Left hindlimb (tissue), 1 donor: ENCODE data around the gene CDK14.

ENCODE experiments used
- DNase-seq: peaks from one replicate; pipeline ENCODE4 v3.0.0-alpha.2; 2018

CDK14 gene

DNA sequence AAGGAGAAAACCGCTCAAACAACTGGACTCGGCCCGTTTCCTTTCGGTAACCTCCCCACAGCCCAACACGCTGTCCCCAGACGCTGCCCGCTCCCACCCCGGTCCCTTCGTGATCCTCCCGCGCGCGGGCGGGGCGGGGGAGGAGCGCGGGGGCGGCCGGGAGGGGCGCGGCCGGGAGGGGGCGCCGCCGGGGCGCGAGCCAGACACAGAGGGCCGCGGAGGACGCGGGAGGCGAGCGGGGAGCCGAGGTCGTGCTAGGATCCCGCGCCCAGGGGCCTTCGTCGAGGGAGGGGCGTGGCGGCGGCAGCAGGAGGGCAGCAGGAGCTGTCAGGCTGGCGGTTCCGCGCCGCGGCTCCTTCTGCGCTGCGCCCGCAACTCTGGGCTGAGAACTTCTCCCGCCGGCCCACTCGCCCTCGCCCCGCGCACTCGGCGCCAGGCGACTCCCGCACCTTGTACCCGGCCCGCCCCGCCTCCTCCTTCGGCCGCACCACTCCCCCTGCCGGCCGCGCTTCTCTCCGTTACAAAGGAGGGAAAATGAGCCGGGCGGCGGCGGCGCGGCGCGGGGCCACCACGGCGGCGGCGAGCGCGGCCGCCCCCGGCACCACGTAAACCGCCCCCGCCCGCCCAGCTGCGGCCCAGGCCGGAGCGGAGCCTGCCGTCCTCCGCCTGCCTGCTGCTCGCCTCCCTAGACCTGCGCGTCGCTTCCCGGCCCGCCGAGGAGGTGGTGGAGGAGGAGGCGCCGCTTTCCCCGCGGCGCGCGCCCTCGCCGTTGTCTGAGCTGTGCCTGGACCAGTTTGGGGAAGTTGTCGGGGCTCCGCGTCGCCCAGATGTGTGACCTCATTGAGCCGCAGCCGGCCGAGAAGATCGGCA is at the start of gene CDK14:
Gene CDK14, plus strand, starts transcription at position 521 of the 870 bp plus-strand sequence. Its CDS starts 307 bp downstream, at position 828.
- DNase-seq, result peak; percentile 83

- no peak for DNase-seq
These were observed 45.1 kb upstream of the CDK14 start for GRCh38 chr7:90551036-90551435.

GRCh38 chr7:90552521-90552920 is 43.6 kb upstream of the CDK14 start:
- no peak for DNase-seq

GRCh38 chr7:90560730-90561129 is 35.4 kb upstream of the CDK14 start:
- DNase-seq, result no peak

DNA sequence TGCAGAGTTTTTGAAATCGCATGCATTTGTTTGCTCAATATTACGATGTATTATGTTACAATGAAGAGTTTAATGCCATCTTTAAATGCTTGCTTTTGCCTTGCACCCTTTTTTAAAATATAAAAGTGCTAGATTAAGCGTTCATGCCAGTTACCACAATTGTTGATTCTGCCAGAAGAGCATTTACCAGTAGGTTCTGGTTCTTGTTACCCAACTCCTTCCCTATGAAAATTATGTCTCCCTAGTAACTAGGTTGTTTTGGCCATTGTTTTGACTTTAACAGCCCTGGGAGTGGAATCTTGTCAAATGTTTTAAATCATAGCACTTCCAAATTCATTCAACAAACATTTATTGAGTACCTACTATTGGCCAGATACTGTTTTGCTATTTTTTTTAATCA is 32.8 kb upstream of the CDK14 start:
- DNase-seq, result no peak

- DNase-seq, result no peak
These were observed 31.7 kb upstream of the CDK14 start for GRCh38 chr7:90564455-90564854.

GRCh38 chr7:90568213-90568612 is 27.9 kb upstream of the CDK14 start:
- DNase-seq, result no peak

- no peak for DNase-seq
These were observed 26.8 kb upstream of the CDK14 start for GRCh38 chr7:90569368-90569767.

DNA sequence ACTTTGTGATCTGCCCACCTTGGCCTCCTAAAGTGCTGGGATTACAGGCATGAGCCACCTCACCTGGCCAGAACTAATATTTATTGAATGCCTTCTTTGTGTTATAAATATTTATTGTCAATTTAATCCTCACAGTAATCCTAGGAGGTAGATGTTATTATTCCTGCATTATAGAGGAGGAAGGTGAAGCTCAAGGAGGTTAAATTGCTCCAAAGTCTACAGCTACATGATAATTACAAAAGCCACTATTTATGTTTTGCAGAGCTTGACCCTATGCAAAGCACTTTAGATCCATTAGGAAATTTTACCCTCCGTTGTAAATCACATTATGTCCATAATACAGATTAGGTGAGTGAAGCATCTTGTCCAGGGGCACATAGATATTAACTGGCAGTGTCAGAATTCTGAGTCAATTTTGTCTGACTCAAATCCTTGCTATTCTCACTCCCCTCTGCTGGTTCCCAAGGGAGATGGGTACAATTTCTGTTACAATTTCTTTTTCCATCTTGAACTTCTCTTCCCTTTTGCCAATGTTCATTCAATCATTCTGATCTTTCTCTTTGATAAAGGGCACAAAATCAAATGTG is 25.7 kb upstream of the CDK14 start:
- no peak for DNase-seq

- no peak for DNase-seq
These were observed 21.8 kb upstream of the CDK14 start for GRCh38 chr7:90574146-90574819.

DNA sequence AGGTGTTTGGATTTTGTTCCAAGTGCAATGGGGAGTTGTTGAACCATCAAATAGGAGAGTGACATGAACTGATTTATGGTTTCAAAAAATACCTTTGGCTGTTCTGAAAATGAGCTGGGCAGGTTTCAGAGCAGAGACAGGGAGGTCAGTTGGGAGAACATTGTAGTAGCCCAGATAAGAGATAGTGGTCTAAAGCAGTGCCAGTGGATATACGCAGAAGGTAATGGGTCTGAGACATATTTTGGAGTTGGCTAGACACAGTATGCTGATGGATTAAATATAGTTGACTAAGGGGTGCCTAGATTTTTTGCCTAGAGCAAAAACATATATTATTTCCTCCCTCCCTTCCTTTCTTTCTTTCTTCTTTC is 21.3 kb upstream of the CDK14 start:
- no peak for DNase-seq

DNA sequence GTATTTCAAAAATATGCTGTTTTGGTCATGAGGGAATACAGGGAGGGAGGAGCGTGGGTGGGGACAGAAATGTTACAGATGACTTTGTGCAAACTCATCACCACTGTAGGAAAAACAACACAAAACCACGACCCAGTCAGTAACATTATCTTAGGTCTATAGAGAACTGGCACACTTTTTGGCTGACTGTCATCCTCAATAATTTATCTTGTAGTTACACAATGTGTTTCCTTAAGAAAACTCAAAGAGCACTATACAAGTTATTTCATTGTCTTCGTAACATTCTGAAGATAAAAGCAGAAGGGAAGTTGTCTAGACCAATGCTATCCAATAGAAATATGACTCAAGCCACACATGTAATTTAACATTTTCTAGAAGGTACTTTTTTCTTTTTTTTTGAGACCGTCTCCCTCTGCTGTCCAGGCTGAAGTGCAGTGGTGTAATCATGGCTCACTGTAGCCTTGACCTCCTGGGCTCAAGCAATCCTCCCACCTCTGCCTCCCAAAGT is 16.9 kb upstream of the CDK14 start:
- DNase-seq, result no peak

- no peak for DNase-seq
These were observed 16.1 kb upstream of the CDK14 start for GRCh38 chr7:90580051-90580450.

- DNase-seq, result no peak
These were observed 14.0 kb upstream of the CDK14 start for GRCh38 chr7:90582164-90582563.

DNA sequence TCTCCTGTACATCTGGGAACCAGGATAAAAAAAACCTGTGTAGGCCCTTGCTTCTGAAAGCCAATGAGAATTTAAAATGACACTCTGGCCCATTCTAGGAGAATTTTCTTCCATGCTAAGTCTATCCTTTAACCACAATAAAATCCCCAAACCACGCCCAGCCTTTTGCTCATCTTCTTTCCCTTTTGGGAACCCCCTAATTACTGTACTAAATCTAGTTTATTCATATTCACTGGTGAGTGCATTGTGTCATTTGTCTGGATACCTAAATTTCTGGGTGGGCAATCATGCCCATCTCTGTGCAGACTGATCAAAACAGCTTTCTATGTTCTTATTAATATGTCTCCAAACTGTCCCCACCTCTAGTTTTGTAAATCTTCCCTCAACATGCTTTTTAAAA is 11.7 kb upstream of the CDK14 start:
- DNase-seq, result no peak

DNA sequence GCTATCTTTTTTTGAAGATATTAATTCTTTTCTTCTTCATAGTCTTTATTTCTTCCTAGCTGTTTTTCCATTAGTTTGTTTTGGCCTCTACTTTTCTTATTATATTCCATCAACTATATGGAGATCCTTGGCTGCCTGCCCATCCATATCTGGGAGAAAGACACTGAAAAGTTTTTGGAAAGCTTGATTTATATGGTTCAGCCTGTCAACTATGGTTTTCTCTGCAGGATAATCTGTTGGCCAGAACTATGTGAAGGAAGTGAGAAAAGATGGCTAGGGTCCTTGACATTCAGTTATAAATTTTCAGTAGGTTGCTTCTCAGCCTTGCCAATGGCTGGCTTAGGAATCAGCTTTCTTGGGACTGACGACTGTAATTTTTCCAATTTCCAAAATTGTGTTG is 10.0 kb upstream of the CDK14 start:
- DNase-seq, result no peak

- no peak for DNase-seq
These were observed 8.4 kb upstream of the CDK14 start for GRCh38 chr7:90587766-90588165.

DNA sequence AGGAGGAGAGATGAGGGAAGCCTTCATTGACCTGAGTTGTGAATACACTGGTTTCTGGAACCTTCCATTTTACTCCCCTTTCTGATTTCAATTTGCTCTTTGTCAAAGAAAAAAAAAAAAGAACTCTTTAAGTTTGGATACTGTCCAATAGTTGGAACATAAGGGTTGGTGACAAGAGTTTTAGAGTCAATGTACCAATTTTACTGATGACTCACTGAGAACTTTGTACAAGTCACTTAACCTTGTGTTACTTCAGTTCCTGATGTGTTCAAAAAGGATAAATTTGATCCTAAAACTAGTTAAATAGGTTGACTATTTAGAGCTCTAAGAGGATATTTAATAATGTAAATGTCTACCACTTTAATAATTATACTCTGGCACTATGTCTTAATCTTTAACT is 4.1 kb upstream of the CDK14 start:
- no peak for DNase-seq

DNA sequence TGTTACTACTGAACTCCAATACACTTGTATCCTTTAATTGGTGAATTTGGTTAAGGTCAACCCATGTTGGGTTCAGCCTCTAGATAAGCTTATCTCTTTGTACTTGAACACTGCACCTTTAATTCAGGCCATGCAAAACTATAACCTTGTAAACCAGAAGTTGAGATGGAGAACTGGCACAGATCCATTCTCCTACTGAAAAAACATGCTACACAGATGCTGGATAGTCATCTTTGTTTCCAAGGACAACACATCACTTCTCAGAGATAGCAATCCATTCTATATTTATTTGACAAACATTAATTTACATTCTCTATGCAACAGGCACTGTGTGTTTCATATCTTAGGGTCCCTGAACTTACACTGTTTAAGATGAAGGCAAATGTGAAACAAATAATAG is 2.9 kb upstream of the CDK14 start:
- DNase-seq, result no peak

GRCh38 chr7:90594751-90595317 is 1.3 kb upstream of the CDK14 start:
- no peak for DNase-seq

DNA sequence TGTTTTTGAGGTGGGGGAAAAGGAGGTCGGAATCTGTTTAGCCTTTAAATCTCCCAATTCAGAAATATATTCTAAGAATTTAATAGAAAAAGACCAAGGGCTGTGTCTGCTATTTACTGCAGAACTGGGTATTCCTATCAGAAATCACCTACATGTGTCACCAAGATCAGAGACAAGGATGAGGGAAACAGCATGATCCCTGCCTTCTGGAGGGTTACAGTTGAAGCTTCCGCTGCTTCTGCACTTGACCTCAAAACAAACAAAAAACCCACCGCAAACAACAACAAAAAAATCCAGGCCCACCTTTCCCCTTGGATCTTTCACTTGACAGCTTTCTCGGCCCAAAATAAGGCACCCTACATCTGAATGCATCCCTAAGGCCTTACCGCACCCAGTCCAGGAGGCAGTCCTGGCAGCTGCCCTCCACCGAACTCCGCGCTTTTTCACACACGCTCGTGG is 750 bp upstream of the CDK14 start:
- no peak for DNase-seq

- peak; percentile 43 for DNase-seq
These were observed 796 bp downstream of the CDK14 start for GRCh38 chr7:90596671-90597562.
